ENCODE results near the gene SRPRB. TPM values are rescaled to one million over a fixed set of nuclear protein-coding genes. Genes with fewer than 3 reads are reported as not detected.

The SRPRB gene
- total RNA-seq, 2 donors from 2014 or later: 32.8 to 37.7 TPM

- no peak overlapping the region for H3K27ac ChIP-seq
- H3K9me3 ChIP-seq: no peaks in the 10 kb centered on the region
- H3K27me3 ChIP-seq (replicated peaks; ENCODE audit: insufficient read depth): no peaks in the 10 kb centered on the region
- ATAC-seq (ENCODE audit: insufficient number of reproducible peaks, low FRiP score, low read depth) (no peak), DNase-seq (ENCODE audit: low spot score) (no peak)
- H3K4me1 ChIP-seq (ENCODE audit: control insufficient read depth in 1 of 2, low read depth in 2 of 2): no peaks in the 10 kb centered on the region
- H3K4me3 ChIP-seq: no peak overlapping the region
- H3K36me3 ChIP-seq: no peaks in the 10 kb centered on the region
- TF ChIP-seq CTCF (IDR thresholded peaks at IDR 0.05): no peak
These were observed 8.1 kb upstream of the SRPRB start for GRCh38 chr3:133797396-133798105.

DNA sequence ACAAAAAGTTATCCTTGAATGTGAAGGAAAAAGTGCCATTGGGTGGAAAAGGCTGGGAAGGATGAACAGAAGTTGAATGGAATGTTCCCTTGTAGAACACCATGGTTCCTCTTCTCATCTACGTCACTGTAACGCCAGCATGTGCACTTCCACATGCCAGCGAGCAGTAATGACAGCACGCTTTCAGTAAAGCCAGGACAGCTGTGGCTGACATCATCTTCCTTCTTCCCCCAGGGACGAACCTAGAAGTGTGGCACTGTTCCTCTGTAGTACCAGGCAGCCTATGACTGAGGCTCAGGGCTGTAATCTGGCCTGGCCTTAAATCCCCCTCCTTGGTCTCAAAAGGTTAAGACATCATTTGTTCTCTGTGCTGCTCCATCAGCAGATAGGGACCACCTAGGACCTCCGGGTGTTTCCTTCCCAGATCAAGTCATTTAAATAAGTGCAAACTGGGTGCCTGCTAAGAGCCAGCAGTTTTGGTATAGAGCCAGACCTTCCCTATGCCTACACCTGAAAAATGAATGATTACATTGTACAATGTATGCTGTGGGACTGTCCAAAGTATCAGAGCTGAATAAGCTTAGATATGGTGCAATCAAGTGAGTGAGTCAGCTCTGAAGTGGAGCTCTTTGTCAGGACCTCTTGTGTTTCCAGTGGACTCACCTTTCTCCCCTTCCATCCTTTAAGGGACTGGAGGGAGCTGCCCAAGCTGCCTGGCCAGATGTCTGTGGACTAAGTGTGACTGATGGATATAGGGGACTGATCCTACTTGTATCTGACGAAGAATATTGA, 5.6 kb upstream of the SRPRB start:
- H3K9me3 ChIP-seq: no peaks in the 10 kb centered on the region
- no peaks in the 10 kb centered on the region for H3K27me3 ChIP-seq (replicated peaks; ENCODE audit: insufficient read depth)
- H3K4me3 ChIP-seq: no peak overlapping the region
- H3K27ac ChIP-seq: no peak overlapping the region
- DNase-seq (ENCODE audit: low spot score): no peak
- TF ChIP-seq CTCF (IDR thresholded peaks at IDR 0.05): no peak
- H3K36me3 ChIP-seq: no peaks in the 10 kb centered on the region
- no peak for ATAC-seq (ENCODE audit: insufficient number of reproducible peaks, low FRiP score, low read depth)
- H3K4me1 ChIP-seq (ENCODE audit: control insufficient read depth in 1 of 2, low read depth in 2 of 2): no peaks in the 10 kb centered on the region

DNA sequence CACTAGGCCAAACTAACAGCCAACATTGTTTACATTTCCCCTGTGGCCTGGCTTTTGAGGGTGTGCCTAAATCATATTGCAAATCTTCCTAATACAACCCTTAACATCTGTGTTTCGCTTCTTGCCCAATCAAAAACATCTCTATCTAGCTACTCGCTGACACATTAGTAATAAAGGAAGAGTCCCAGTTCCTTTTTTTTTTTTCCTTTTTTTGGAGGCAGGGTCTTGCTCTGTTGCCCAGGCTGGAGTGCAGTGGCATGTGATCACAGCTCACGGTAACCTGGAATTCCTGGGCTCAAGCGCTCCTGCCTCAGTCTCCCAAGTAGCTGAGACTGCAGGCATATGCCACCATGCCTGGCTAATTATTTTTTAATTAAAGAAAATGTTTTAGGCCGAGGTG, 2.1 kb upstream of the SRPRB start:
- no peak for ATAC-seq (ENCODE audit: insufficient number of reproducible peaks, low FRiP score, low read depth)
- H3K4me3 ChIP-seq: no peak overlapping the region
- H3K27me3 ChIP-seq (replicated peaks; ENCODE audit: insufficient read depth): no peaks in the 10 kb centered on the region
- H3K9me3 ChIP-seq: no peaks in the 10 kb centered on the region
- no peak overlapping the region for H3K27ac ChIP-seq
- H3K36me3 ChIP-seq: no peaks in the 10 kb centered on the region
- peaks cover 5% of the 10 kb centered on the region in 2 donors for H3K4me1 ChIP-seq (ENCODE audit: control insufficient read depth in 1 of 2, low read depth in 2 of 2)
- DNase-seq (ENCODE audit: low spot score): no peak
- TF ChIP-seq CTCF (IDR thresholded peaks at IDR 0.05): no peak

GRCh38 chr3:133804896-133805295, 719 bp upstream of the SRPRB start:
- no peaks in the 10 kb centered on the region for H3K9me3 ChIP-seq
- H3K27ac ChIP-seq: no peak overlapping the region
- TF ChIP-seq CTCF (IDR thresholded peaks at IDR 0.05): no peak
- H3K36me3 ChIP-seq: no peaks in the 10 kb centered on the region
- peaks cover 5% of the 10 kb centered on the region in 2 donors for H3K4me1 ChIP-seq (ENCODE audit: control insufficient read depth in 1 of 2, low read depth in 2 of 2)
- no peak for DNase-seq (ENCODE audit: low spot score)
- no peaks in the 10 kb centered on the region for H3K27me3 ChIP-seq (replicated peaks; ENCODE audit: insufficient read depth)
- H3K4me3 ChIP-seq: peak overlapping the region; percentile 78
- ATAC-seq (ENCODE audit: insufficient number of reproducible peaks, low FRiP score, low read depth): no peak

GRCh38 chr3:133805384-133805701, 272 bp upstream of the SRPRB start:
- Histone ChIP-seq H3K27ac (no peak overlapping the region), H3K4me1 (ENCODE audit: control insufficient read depth in 1 of 2, low read depth in 2 of 2) (peaks cover 5% of the 10 kb centered on the region in 2 donors), H3K9me3 (no peaks in the 10 kb centered on the region), H3K27me3 (replicated peaks; ENCODE audit: insufficient read depth) (no peaks in the 10 kb centered on the region), H3K36me3 (no peaks in the 10 kb centered on the region), H3K4me3 (peak overlapping the region; percentile 78)
- DNase-seq (ENCODE audit: low spot score): no peak
- no peak for TF ChIP-seq CTCF (IDR thresholded peaks at IDR 0.05)
- ATAC-seq (ENCODE audit: insufficient number of reproducible peaks, low FRiP score, low read depth): no peak
